ENCODE data around the gene FCN2.

FCN2 gene

DNA sequence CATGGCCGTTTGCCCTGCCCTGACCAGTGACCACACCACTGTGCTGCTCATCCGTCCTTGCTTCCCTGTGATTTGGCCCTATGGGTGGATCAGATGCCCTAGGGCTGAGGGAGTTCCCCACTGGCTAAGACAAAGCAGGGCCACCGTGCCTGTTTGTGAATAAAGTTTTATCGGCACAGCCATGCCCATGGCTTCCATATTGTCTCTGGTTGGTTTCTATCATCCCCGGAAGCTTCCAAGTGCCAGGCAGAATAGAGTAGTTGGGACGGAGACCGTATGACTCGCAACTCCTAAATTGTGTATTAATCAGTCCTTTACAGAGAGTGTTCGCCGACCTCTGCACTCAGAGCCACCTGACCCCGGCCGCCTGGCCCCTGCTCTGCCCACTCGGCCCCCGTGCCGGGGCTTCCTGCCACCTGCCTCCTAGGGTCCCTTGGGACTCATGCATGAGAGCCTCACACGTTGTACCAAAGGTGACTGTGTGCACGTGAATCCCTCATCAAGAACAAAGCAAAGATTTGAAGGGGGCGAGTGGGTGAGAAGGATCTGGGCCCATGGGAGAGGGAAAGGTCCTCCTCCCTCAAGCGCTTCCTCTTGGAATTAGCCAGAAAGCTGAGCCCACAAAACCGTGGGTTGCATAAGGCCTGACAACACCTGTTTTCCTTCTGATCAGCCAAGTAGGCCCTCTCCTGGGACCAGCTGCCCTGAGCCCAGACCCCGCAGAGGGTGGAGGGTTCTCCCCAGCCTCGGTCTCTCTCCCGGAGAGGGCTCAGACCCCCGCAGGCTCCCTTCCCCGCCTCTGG lies 11.7 kb upstream of the FCN2 start:
- no peak for DNase-seq (ENCODE audit: low read depth in 2 of 3, low spot score in 1 of 3)

DNA sequence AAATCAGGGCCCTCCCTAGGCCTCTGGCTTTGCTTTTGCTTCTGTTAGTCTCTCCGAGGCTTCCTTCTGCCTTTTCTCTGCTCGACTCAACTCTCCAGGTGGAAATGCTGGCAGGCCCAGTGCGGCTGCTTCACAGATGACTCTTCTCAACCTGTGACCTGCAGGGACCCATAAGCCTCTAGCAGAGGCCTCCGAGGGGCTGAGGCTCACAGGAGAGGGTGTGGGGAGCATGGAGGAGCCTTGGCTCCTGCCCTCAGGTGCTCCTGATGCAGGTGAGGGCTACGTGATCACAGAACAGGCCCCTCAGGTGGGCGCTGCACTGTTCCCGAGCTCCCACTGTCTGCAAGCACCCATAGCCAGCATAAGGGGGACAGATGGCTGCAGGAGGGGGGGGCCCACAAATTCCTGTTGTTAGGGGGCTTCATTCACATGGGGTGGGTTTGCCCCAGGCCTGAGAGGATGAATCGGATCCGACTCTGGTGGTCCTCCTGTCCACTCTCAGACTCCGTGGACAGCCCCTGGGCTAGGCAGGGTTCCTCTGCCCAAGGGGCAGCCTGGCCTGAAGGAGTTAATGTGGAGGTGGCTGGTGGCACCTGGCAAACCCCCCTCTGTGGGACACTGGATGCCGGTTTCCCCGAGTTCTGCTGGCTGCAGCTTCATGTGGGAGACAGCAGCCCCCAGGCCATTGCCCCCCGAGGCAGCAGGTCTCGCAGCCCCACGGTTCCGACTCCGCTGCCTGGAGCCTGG lies 10.9 kb upstream of the FCN2 start:
- no peak for DNase-seq (ENCODE audit: low read depth in 2 of 3, low spot score in 1 of 3)

DNA sequence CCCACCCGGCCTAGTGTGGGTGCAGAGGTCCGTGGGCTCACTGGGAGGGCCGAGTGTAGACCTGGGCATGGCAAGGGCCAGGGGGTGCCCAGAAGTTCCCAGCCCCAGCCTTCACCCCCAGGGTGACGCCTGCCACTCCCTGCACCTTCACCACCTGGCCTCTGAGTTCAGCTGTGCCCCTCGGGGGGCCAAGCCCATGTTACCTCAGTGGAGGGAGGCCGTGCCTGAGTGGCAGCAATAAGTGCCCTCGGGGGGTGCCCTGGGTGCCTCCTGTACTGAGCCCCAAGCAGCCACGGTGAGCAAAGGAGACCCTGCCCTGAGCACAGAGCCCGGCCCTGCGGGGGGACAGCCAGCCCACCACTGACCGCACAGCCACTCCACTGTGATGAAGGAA lies 10.3 kb upstream of the FCN2 start:
- DNase-seq (ENCODE audit: low read depth in 2 of 3, low spot score in 1 of 3) = no peak

DNA sequence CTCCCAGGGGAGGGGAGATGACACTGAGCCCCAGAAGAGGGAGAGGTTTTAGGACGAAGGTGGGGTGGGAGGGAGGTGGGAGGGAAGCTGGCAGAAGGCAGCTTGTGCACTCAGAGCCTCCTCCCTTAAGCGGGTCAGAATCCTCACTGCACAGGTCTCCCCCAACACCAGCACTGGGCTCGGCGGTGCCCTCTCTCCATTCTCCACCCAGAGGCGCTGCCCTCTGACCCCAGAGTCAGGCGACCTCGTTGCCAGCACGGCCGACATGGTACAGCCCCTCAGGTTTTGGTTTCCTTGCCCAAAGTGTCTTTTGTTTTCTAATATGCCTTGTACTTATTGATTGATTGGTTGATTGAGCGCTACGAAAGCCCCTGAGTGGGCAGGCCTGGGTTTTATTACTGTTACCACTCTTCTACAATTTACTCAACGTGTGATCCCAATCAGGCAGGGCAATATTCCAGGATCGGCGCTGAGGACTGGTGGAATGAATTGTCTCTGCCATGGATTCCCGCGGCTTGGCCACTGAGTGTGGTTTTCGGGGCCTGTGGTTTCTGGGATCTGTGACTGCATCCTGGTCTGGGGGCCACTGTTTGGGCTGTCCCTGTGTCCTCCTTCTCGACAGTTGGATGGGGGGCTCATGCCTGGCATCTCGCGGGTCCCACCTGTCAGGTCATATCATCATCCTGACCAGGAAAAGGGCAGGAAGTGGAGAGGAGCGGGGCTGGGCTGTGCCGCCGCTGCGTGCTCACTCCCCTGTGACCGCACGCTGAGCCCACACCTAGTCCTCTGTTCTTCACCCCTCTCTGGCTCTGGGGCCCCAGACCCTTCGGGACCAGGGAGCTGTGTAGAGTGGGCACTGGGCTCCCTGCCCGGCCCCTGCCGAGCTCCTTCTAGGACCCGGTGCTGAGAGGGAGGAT lies 9.6 kb upstream of the FCN2 start:
- no peak for DNase-seq (ENCODE audit: low read depth in 2 of 3, low spot score in 1 of 3)

DNA sequence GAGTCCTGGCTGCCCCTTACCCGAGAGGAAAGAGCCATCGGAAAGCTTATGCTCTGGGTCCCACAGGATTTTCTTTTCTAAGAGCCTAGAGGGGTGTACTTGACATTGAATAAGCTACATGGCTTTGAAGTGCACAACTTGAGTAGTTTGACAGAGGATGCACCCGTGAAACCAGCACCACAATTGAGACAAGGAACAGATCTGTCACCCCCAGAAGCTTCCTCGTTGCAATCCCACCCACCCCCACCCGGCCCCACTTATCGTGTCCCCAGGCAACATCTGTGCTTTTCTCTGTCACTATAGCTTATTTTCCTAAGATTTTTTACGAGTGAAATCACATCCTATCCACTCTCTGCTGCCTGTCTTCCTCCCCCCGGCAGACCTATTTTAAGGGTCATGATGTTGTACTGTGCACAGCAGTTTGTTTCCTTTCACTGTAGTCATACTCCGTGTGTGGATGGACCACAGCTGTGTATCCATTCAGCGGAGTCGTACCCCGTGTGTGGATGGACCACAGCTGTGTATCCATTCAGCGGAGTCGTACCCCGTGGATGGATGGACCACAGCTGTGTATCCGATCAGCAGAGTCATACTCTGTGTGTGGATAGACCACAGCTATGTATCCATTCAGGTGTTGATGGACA lies 8.8 kb upstream of the FCN2 start:
- no peak for DNase-seq (ENCODE audit: low read depth in 2 of 3, low spot score in 1 of 3)

DNA sequence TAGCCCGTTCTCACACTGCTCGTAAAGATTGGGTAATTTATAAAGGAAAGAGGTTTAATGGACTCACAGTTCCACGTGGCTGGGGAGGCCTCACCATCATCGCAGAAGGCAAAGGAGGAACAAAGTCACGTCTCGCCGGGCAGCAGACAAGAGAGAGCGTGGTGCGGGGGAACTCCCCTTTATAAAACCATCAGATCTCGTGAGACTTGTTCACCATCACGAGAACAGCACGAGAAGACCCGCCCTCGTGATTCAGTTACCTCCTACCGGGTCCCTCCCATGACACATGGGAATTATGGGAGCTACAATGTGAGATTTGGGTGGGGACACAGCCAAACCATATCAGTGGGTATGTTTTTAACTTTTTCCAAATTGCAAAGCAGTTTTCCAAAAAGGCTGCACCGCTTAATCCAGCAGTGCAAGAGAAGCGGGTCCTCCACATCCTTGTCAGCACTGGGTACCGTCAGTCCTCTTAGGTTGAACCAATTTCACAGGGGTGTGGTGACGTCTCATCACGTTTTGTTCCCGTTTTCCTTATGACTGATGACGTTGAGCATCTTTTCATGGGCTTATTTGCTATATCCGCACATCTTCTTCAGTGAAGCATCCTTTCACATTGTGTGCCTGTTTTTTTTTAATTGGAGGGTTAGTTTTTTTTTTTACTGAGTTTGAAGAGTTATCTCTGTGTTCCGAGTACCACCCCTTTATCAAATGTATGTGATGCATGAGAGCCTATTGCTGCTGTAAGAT lies 8.0 kb upstream of the FCN2 start:
- no peak for DNase-seq (ENCODE audit: low read depth in 2 of 3, low spot score in 1 of 3)

DNA sequence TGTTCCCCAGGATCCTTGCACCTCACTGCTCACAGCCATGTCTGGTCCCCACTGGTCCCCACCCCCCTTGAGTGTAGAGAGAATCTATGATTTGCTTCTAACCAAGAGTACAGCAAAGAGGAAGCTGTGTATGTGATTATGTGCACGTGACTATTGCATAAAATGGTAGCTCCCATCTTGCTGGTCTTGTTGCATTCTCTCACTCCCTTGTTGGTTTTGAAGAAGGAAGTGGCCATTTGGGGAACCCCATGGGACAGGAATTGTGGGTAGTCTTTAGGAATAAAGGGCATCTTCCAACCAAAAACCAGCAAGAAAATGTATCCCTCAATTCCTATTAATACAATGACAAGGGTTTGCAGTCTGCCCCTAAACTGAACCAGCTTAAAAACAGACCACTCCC lies 5.2 kb upstream of the FCN2 start:
- no peak for DNase-seq (ENCODE audit: low read depth in 2 of 3, low spot score in 1 of 3)

GRCh38 chr9:134877541-134877940 lies 3.1 kb upstream of the FCN2 start:
- DNase-seq (ENCODE audit: low read depth in 2 of 3, low spot score in 1 of 3) = no peak

DNA sequence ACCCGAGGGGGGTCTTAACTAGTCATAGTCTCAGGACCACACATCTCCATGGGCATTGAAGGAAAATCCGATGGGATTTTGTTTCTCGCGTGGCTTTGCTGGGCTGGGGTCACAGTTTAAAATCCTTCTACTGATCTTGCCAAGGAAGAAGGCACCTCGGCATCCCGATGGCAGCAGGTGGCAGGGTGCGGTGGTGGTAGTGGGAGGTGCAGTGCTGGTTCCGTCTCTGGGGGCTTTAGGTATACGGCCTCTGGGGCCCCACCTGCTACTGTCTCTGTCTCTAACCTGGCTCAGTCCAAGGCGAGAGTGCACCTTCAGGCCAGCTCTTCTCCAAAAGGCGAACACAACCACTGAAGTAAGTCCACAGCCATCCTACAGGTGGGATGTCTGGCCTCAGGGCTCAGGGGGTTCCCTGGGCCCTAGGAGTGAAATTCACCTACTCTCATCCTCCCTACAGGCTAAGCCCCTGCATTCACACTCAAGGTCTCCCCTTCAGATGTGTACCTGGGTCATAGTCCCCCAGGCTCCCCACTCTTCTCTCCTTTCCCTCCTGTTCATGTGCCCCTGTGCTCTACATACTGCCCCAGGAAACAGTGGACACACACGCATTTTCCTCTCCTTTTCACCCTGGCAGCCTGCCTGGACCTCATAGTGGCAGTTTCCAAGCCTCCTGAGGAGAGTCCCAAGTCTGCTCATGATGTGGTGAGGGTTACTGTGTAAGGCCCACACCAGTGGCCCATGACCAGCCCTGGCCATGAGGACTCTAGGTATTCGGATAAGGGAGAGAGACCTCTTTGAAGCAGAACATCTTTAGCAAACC lies 736 bp upstream of the FCN2 start:
- no peak for DNase-seq (ENCODE audit: low read depth in 2 of 3, low spot score in 1 of 3)

DNA sequence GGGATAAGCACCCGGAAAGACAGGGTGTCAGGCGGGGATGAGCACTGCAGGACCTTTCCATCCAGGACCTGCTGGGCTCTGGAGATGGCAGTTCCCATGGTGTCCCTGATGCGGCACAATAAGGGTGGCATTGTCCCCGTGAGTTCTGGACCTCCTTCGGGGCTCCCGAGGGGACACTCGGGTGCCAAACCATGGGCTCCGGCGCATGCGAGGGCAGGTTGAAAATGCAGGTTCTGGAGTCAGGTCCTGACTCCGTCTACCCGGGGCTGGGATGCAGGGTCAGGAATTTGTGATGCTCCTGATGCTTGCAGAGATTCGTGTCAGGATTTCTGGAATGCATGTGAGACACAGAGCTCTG lies 682 bp downstream of the FCN2 start:
- no peak for DNase-seq (ENCODE audit: low read depth in 2 of 3, low spot score in 1 of 3)

DNA sequence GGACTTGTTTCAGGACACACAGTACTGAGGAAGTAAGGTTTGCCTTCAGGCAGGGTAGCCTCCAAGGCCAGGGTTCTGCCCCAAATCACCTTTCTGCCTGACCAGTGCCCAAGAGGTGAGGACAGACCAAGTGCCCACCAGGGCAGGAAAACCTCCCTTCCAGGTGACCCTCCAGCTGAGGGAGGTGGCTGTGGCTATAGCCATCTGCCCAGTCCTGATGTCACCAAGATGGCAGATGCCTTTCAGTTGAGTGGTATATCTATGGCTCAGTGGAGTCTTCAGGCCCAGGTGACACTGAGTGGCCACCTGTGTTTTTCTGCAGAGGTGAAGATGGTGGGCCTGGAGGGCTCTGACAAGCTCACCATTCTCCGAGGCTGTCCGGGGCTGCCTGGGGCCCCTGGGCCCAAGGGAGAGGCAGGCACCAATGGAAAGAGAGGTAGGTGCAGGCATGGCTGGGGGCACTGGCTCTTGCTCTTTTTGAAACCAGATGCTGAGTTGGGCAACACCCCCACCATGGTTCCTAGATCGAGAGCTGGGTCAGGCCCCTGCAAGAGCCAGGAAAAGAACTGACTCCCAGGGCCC lies 1.7 kb downstream of the FCN2 start:
- DNase-seq (ENCODE audit: low read depth in 2 of 3, low spot score in 1 of 3) = no peak

DNA sequence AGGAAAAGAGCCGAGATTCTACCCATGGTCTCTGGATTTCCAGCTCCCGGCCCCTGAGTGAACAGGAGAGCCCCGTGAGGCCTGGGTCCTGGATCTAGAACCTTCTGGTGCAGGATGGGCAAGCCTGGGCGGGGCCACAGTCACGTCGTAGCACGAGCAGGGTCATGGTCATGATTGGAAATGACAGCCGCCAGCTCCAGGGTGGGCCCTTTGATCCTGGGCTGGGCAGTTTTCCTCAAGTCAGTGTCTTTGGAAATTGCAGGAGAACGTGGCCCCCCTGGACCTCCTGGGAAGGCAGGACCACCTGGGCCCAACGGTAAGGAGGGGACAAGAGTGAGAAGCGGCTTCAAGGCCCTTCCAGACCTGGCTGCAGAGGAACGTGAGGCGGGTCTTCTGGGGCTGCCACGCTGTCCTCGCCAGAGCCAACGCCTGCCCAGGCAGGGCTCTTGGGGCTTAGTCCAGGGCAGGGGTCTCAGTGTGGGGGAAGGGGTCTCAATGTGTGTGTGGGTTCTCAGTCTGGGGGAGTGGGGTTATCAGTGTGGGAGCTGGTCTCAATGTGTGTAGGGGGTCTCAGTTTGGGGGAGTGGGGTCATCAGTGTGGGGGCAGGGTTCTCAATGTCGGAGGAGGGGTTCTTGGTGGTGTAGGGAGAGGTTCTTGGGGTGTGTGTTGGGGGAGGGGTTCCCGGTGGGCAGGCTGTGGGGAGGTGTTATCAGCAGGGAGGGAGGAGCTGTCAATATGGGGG lies 2.6 kb downstream of the FCN2 start:
- no peak for DNase-seq (ENCODE audit: low read depth in 2 of 3, low spot score in 1 of 3)

- DNase-seq (ENCODE audit: low read depth in 2 of 3, low spot score in 1 of 3) = no peak
Measured at GRCh38 chr9:134884492-134884891, 3.9 kb downstream of the FCN2 start.

DNA sequence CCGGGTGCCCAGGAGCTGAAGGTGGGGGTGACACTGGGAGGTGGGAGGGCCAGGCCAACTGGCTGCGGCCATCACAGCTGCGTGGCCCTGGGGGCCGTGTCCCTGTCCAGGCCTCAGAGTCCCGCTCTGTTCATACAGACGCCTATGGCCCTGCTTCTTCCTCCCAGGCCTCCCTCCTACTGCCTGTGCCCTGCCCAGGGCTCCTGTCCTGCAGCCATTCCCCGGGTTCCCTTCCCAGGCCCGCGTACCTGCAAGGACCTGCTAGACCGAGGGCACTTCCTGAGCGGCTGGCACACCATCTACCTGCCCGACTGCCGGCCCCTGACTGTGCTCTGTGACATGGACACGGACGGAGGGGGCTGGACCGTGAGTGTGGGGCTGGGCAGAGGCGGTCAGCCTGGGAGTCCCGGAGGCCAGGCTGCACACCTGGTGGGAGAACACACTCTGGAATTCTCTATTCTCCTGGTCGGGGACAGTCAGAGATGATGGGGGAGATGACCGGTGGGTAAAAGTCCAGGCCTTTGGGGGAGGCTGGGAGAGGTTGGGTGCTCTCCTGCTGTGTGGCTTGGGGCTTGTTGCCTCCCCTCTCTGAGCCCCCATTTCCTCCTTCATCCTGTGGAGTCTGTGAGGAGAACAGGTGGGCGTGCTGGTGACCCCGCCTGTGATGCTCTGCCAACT lies 4.5 kb downstream of the FCN2 start:
- no peak for DNase-seq (ENCODE audit: low read depth in 2 of 3, low spot score in 1 of 3)

- no peak for DNase-seq (ENCODE audit: low read depth in 2 of 3, low spot score in 1 of 3)
Measured at GRCh38 chr9:134885679-134886412, 5.2 kb downstream of the FCN2 start.

DNA sequence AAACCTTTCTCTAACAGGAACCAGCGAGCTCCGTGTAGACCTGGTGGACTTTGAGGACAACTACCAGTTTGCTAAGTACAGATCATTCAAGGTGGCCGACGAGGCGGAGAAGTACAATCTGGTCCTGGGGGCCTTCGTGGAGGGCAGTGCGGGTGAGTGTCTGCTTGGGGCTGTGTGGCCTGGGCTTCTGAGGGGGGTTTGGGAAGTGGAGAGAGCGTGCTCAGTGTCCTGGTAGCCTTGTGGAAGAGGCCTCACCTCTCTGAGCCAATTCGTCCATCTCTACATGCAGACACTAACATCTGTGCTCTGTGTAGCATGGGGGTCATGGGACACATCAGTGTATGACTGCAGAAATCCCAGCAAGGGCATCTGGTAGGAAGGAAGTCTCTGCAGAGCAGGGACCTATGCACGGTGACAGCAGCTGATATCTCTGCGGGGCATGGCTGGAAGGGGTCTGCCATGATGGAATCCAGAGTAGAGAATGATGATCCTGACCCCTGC lies 5.9 kb downstream of the FCN2 start:
- DNase-seq (ENCODE audit: low read depth in 2 of 3, low spot score in 1 of 3) = no peak

DNA sequence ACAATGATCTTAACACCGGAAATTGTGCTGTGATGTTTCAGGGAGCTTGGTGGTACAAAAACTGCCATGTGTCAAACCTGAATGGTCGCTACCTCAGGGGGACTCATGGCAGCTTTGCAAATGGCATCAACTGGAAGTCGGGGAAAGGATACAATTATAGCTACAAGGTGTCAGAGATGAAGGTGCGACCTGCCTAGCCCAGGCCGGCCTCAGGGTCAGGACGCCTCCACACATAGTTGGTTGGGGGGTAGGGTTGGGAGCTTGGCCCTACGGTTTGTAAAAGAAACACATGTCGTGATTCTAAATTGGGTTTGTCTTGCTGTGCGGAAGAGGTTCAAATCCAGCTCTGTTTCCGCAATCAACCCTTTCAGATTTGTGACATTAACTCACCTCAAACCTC lies 6.6 kb downstream of the FCN2 start:
- DNase-seq (ENCODE audit: low read depth in 2 of 3, low spot score in 1 of 3) = no peak
